Forelimb muscle (tissue), 1 donor: ENCODE results near the gene MYH15. TPM values are rescaled to one million over a fixed set of nuclear protein-coding genes. Genes with fewer than 3 reads are reported as not detected.
A peak's percentile ranks its signal among the peaks of the same experiment; 100 is the strongest.

Source experiments
- DNase-seq: peaks from one replicate; pipeline ENCODE4 v3.0.0-alpha.2; 2013; ENCODE audit warnings: low read depth
- polyA plus RNA-seq: library from polyadenylated mRNA; unstranded; fragments of 120-200 nt; gene quantifications from one replicate; pipeline ENCODE4 v1.2.1, GENCODE V29; 2013; ENCODE audit not compliant: insufficient read length

The MYH15 gene
- 0.67 TPM for polyA plus RNA-seq

DNA sequence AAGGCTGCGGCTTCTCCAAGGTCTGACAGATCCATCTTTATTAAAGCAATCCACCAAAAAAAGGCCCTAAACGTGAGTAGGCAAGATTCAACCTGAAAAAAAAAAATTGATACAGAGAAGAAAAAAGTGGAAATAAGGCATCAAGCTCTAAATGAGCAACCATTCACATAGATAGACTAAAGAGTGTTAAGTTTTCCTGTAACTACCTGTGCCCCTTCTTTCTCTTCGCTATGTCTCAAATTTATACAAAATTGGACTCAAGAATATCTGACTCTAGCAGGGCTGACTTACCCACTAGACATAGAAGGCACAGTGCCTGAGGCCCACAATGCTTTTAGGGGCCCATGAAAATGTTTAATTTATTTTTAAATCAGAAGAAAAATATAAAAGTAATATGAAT, at the start of gene MYH15:
Gene MYH15 (minus strand): TSS at position 101 of the 400 bp plus-strand sequence. CDS start 66 bp downstream, at position 35.
- no peak for DNase-seq

DNA sequence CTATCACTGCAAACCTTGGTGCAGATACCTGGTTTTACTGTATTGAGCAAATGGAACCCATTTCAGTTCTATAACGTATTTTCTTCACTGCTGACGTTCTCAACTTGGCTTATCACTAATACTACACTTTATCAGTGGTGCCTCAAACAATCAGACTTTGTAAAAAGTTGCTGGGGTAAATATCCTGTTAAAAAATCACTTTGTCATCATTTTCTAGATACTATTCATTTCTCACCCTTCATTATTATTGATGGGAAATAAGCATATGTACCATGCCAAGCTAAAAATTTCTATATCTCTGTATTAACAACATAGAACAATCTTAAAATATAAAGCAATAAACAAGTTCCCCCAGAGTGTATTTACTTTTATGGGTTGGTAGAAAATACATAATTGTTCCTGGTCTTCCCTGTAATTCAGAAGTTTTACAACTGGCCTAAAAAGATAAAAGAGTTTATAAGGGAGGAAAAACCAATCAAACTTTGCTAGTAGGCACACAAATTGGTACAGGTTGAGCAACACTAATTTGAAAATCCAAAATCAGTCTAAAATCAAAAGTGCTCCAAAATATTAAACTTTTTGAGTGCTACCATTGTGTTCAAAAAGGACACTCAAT, 45.7 kb upstream of the MYH15 start:
- no peak for DNase-seq

DNA sequence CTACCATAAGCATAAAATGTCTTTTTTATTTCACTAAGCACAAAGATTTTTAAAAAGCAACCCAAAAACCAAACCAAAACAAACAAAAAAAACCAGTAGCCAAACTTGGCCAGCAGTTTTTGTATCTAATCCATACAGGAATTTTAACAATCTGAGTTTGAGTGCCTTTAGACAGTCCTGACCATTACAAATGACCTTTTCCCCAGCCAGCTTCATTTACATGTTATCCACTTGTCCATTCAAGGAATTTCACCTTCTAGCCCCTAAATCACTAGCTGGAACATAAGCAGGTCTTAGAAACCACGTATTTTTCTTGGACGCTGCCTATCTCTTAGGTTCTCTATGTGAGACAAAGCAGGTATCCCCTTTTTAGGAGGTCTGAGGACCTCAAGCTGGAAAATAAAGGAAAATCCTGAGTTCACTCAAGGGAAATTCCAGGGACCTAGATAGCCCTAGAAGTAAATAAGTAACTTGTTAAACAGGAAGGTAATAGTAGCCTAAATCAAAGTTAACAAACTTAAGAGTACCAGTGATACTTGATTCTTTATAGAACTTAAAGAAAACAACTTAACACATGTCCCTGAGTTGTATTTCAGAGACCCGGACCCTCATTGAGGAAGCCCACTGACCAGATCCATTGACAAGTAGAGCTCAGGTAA, 44.6 kb upstream of the MYH15 start:
- DNase-seq, result no peak

DNA sequence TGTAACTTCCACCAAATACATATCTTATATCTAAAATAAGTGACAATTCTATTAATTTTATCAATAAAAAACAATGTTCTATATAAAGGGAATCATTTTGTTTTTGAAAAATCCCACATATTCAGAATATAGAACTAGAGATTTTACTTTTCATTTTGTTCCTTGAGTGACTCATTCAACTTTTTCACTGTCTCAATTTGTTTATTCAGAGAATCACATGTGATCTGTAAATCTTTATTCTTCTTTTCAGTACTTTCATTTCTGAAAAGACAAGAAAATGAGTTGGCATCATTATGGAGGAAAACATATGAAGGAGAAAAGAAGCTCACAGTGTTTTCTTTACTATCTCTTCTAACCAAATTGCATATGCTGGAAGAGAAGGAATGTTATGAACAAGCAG, 43.8 kb upstream of the MYH15 start:
- DNase-seq, result no peak

DNA sequence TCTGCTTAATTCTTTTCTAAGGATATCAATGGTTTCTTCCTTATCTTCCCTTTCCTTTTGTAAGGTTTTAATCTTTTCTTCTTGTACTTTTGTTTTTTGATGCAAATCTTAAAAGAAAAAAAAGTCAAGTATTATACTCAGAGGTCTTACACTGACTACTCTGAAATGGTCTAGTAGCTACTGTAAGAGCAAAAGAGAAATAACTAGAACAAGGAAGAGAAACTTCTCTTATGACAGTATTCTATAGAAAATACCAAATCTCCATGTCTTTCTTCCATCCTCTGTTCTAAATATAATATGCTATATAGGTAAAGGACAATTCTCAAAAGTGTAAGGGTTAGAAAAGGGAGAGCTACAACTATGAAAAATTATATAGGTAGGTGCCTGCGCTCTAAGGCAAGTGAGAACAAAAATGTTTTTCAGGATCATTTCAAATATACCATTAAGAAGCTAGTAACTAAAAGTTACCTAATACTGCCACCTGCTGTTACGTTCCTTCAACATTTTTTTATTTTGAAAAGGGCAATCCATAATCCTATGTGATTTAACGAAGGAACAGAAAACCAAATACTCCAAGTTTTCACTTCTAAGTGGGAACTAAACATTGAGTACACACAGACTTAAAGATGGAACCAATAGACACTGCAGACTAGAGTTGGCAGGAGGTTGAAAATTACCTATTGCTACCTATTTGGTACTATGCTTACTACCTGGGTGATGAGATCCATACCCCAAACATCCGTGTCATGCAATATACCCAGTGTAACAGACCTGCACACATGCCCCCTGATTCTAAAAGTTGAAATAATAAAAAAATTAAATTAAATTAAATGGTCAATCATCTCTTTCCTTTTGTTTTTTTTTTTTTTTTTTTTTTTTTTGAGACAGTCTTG, 42.1 kb upstream of the MYH15 start:
- peak; percentile 40 for DNase-seq

DNA sequence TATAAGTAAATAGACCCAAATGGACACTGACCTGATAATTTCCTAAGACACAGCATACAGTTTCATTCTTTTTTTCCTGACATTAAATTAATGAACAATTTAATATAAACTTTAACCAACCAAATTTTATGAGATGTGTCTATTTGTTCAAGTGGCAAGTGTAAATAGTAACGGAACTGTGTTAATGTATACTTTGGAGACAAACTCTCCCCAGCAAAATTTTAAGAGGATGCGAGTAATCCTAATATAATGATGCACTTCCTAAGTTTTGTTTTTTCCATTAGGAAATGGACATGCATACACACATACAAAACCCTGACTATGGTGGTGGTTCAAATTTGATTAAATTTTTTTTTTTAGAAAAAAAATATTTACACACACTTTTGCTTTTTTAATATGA, 38.5 kb upstream of the MYH15 start:
- DNase-seq, result no peak

DNA sequence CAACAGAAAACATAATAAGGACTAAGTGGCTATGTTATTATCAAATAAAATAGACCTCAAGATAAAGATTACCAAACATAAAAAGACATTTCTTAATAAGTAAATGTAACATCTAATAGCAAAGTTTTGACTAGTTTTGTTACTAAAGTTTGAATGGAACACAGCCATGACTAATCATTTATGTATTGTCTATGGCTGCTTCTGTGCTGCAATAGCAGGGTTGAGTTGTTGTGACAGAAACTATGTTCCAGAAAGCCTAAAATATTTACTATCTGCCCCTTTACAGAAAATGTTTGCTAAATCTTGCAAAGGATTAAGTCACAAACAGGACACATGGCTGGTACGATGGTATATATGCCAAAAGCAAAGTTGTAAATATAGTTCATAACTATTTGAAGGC, 37.9 kb upstream of the MYH15 start:
- no peak for DNase-seq

DNA sequence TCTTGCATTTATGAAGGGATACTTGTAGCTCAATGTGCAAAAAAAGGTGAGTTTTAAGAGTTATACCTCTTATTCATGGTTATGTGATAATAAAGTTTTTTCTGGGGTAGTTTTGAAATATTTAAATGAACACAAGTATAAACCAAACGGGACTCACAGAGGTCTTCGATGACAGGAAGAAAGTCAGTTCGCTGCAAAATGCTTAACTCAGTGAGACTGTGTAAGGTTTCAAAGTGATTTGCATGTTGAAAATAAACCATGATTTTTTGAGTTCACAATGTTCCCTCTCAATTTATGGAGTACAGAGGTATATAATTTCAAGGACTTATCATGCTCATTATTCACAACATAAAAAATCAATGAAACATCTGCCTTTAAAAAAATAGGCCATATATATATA, 36.3 kb upstream of the MYH15 start:
- DNase-seq, result no peak

DNA sequence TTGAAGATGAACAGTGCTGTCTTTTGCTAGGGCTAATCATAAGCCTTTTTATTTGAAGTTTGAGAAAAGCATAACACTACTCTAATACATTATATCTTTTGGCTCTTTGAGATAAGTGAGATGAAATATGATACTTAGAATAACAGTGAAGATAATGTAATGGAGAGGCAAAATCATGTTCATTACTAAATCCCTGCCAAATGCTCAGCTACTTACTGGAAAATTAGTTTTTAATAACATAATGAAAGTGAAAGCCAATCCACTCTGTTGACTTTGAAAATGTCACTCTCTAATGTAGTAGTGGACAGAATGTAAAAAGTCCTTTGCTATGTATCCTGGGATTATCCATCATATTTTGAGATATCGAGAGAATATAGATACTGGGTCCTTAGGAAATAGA, 35.9 kb upstream of the MYH15 start:
- DNase-seq, result no peak

DNA sequence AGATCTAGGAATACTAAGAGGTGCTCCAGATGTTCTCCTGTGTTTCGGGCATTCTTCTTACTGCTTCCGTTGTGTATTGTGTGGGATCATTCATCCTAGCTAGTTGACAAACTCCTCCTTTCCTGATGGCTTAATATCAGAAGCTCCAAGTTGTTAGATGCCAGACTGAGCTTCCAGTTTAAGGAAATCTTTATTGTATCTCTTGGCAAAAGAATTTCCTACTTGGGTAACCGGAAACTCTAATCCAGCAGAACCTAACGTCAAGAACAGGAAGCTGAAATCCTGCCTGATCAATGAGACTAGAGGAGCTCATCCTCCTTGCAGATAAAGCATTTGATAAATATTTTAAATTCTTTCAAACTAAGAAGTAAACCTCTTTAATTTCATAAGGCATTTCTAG, 27.7 kb upstream of the MYH15 start:
- DNase-seq, result no peak

DNA sequence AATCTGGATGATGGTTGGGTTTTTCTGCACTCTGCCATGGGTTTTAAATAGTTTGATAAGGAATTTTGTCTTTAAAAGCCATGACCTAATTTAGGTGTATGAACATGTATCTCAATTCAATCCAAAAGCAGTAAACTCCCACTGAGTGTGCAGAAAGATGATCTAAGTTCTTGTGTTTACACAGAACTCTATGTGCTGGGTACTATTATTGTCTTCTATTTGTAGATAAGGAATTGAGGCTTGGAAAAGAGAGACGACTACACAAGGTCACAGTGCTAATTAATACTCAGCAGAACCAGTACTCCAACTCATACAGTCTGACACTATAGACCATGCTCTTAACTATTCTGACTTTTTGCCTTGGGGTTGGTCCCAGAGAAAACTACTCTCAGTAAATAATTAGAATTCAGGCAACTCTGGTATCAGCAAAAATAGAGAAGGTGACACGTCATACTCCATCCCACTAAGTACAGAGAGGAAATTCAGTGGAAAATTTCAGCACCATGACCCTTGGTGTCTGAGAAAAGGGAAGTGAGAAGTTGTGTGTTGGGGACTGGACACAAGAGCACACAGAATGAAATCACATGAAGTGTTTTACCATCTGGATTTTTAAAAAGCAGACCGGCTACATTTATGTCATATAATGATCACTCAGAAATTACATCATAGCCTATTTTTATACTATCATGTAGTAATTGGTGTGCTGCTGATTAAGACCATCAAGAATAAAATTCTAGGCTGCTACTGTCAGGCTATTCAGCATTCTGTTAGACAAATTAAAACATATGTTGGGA, 18.3 kb upstream of the MYH15 start:
- peak; percentile 28 for DNase-seq

DNA sequence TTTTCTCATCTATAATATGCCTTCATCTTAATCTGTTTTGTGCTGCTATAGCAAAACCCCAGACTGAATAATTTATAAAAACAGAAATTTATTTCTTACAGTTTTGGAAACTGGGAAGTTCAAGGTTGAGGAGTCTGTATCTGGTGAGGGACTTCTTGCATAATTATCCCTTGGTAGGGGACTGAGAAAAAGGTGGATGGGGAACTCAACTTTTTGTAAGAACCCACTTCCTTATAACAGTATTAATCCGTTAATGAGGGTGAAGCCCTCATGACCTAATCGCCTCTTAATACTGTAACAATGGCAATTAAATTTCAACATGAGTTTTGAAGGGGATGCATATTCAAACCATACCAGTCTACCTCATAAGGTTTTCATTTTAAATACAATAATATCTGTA, 17.4 kb upstream of the MYH15 start:
- no peak for DNase-seq

DNA sequence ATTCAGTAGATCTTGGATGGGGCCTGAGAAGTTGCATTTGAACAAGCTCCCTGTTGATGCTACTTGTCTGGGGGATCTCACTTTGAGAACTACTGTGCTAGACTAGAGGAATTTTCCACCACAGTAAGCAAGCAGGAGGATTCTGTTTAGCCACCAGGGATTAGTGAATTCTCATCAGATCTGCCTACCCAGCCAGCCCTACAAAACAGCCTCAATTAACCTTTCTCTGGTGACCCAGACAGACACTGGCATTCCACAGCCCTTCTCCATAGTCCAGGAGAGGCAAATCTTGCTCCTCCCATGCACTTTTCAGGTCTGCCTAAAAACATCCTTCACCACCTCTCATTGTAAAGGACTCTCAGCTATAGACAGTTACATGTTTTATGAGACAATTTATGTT, 16.7 kb upstream of the MYH15 start:
- DNase-seq, result no peak

DNA sequence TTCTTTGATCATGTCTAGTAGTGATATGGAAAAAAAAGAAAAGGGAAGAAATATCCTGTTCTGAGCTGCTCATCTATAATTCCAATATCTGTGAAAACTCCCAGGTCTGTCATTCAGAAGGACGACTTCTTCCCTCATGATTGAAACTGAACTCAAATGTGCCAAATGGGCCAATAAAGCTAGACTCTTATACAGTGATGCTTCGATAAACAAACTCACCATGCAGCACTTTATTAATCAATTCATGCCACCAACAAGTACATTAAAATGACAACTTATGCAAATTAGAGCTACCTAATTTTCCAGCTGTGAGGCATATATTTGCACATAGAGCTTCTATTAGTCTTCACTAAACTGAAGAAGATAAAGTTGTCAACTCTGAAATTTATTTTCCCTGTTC, 15.6 kb upstream of the MYH15 start:
- DNase-seq, result no peak

DNA sequence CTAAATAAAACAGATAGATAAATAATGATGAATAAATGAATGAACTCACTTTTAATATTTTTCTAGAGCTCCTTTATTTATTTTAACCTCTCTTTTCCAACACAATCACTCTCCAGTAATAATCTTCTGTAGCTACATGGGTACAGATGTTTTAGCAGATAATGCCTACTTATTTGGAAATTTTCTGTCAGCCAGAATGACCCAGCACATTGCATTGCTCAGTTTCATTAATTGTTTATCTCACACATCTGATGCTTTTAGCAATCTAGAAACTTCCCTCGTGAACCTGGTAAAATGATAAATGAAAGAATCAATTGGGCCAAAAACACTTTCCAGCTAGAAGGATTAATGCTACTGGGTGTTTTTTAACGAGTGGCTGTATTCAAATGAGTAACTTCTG, 14.9 kb upstream of the MYH15 start:
- no peak for DNase-seq

DNA sequence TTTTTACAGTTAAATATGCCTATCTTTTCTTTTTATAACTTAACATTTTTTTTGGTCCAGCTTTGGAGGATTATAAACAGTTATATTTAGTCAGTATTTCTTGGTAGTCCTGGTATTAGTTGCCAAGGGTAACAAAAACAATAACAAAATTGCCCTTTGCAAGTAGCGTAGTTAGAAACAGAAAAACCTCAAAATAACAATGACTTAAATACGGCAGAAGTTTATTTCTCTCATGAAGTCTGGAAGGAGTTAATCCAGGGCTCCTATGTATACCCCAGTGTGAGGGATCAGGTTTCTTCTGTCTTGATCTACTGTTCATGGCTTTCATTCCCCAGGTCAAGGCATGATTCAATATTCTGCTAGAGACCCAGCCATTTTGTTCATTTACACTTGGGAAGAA, 14.1 kb upstream of the MYH15 start:
- no peak for DNase-seq

DNA sequence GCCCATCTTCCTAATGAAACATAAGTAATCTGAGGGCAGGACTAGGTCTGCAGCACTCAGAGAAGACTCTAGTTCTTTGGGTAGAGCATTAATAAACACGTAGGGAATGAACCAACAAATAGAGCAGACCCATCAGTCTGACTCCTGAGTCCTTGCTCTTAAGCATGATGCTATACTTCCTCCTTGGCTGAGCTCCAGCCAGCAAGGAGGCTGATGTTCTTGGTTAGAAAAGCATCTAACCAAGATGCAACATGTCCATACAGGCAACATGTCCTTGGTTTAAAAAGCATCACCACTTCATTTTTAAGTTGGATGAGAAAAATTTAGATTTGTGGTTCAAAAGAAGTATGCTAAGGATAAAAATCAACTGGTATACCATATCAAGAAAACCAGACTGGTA, 8.5 kb upstream of the MYH15 start:
- no peak for DNase-seq

DNA sequence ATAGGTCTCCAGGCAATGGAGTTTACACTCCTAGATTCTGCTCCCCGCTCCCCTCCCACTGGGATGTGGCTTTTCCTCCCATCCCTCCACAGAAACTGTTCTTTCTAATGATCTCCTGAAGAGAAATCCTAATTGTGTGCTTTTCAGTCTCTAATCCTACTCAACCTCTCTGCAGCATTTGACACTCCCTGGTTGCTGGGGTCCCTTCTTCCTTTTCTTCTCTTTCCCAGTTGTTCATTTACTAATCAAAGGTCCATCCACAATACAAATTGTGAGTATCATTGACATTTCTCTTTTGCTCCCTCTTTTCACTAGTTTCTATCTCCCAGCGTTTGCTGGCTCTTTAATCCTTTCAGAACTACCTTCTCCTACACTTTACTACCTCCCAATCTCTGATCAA, 6.5 kb upstream of the MYH15 start:
- no peak for DNase-seq

DNA sequence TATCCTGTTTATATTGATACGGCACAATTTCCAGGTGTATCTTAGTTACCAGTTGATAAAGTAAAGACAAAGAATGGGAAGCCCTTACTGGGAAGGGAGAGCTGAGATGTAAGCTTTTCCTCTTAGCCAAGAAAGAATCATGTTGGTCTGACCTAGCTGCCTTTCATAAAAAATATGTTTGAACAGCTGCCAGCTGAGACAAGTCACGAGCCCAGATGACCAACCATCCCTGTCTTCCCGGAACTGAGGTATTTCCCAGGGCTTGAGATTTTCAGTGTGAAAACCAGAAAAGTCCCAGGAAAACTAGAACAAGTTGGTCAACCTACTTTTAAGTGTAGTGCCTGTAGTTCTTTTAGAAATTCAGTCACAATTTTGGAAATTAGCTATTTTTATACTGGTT, 3.6 kb upstream of the MYH15 start:
- no peak for DNase-seq

DNA sequence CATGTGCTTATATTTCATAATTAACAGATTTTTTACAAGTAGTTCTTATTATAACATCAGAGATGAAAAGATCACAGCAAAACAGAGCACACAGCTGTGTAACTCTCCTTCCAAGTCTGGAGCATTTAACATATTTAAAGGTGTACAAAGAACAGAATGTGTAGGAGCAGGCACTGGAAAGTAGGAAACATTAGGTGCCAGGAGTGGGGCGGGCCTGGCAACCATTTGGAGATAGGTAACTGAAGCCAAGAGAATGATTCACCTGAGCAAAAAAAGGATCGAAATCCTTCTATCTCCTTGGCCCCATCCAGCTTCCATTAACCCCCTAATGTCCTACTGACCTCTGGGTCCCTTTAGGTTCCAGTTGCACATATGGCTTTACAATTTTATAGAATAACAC, 2.3 kb upstream of the MYH15 start:
- DNase-seq, result no peak

DNA sequence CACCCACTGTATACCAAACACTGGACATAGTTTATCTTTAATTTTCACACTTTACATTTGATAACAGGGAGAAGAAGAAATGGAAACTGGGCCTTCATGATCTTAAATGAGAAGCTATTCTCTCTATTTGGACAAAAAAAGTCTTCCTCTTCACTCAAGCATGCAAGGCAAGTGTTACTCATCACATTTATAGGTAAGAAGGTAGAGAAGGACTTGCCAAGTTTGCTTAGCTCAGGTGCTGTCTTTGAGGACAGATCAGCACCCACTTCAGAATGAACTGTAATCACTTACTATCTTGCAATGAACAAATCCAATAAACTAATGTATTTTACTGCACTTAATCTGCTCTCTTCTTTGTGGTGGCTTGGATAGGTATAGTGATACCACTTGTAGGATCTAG, 1.1 kb upstream of the MYH15 start:
- DNase-seq, result no peak

DNA sequence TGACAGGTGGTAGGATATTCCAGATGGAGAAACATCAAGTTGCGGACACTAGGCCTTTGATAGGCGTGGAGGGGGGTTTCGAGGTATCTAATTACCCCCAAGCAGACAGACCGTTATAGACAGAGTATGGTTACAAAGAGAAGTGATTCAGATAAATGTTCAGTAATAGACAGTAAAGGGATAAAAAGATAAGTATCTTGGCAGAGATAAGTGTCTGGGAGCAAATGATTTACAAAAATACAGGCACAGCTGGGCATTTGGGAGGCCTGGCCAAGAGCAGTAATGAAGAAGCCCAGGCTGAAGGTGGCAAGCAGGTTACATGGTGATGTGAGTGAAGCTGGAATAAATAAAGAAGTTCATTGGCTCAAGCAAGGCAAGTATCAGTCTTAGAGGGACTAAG, 659 bp upstream of the MYH15 start:
- DNase-seq, result no peak
